22Rv1 (cell line): Measurements from ENCODE around the gene VIPR2.

Experiments used
- CTCF ChIP-seq: fragments of 450-650 bp; IDR thresholded peaks from 2 replicates; pipeline ENCODE4 v1.5.1; 2017; ENCODE audit warnings: mild to moderate bottlenecking
- ZFX ChIP-seq: fragments of 450-650 bp; IDR thresholded peaks from 2 replicates; pipeline ENCODE4 v1.6.1; 2017; ENCODE audit warnings: antibody characterized with exemption, borderline replicate concordance

- peak; percentile 14; the same call in 1 of the 2 replicates for TF ChIP-seq CTCF
- no peak for TF ChIP-seq ZFX
Observed at GRCh38 chr7:159027056-159027788, 117.4 kb downstream of the VIPR2 start.
